IMR-90 (cell line): ENCODE measurements around the gene MLST8. TPM values are rescaled to one million over a fixed set of nuclear protein-coding genes. Genes with fewer than 3 reads are reported as not detected.

Experiments used
- ATAC-seq: fragments of 200-7000 bp; cut with Tn5 transposase; 2 replicates; pipeline ENCODE4 v1.9.1; 2020; ENCODE audit warnings: low read depth, mild to moderate bottlenecking, moderate library complexity
- BruUV-seq: library from RNA; stranded (reverse); fragments of 400-500 nt; replicated peaks from 2 replicates; lab custom pipeline; 2021; lab: Mats Ljungman, UMichigan
- CTCF ChIA-PET: fragments of 300-600 bp; formaldehyde crosslinking; extraction: SDS; loops from one replicate; lab custom pipeline; 2021; ENCODE audit warnings: antibody characterized with exemption; lab: Yijun Ruan, JAX
- POLR2A ChIA-PET: fragments of 300-600 bp; sonication (Branson Sonifier 250); formaldehyde crosslinking; loops from one replicate; lab custom pipeline; 2022; ENCODE audit warnings: antibody characterized with exemption; ENCODE audit not compliant: unreplicated experiment; lab: Charles Lee
- DNase-seq: peaks from one replicate; pipeline ENCODE4 v3.0.0; 2013
- H2AFZ ChIP-seq: replicated peaks from 2 replicates; pipeline ENCODE3; 2013; ENCODE audit warnings: low read length, mild to moderate bottlenecking; ENCODE audit not compliant: poor library complexity
- H2AK5ac ChIP-seq: 2 replicates; pipeline ENCODE4 v1.6.1; 2013; ENCODE audit warnings: low read depth, low read length, inconsistent platforms
- H2AK9ac ChIP-seq: replicated peaks from 2 replicates; pipeline ENCODE3; 2013; ENCODE audit warnings: mild to moderate bottlenecking, low read depth, low read length, moderate library complexity; ENCODE audit not compliant: poor library complexity
- H2BK120ac ChIP-seq: 2 replicates; pipeline ENCODE4 v1.6.1; 2013; ENCODE audit warnings: low read depth, low read length, inconsistent platforms
- H2BK15ac ChIP-seq: 3 replicates; pipeline ENCODE4 v1.6.1; 2013; ENCODE audit warnings: low read depth, low read length, inconsistent platforms
- H2BK20ac ChIP-seq: 2 replicates; pipeline ENCODE4 v1.6.1; 2013; ENCODE audit warnings: low read depth, mild to moderate bottlenecking, inconsistent platforms, low read length, moderate library complexity
- H2BK5ac ChIP-seq: 2 replicates; pipeline ENCODE4 v1.6.1; 2013; ENCODE audit warnings: mild to moderate bottlenecking, low read depth, low read length, inconsistent platforms; ENCODE audit not compliant: poor library complexity, severe bottlenecking
- H3K14ac ChIP-seq: replicated peaks from 2 replicates; pipeline ENCODE4 v1.6.1; 2013; ENCODE audit warnings: low read depth, low read length, inconsistent platforms
- H3K18ac ChIP-seq: 2 replicates; pipeline ENCODE4 v1.6.1; 2013; ENCODE audit warnings: low read depth, low read length, control low read depth
- H3K23ac ChIP-seq: 2 replicates; pipeline ENCODE4 v1.6.1; 2013; ENCODE audit warnings: low read depth, low read length, inconsistent platforms
- H3K27ac ChIP-seq: 2 replicates; pipeline ENCODE4 v1.5.1; 2013; ENCODE audit warnings: mild to moderate bottlenecking, control low read depth, low read length; ENCODE audit not compliant: insufficient read depth
- H3K27me3 ChIP-seq: 2 replicates; pipeline ENCODE4 v1.6.1; 2013; ENCODE audit warnings: low read length; ENCODE audit not compliant: control insufficient read depth, insufficient read depth
- H3K36me3 ChIP-seq: 2 replicates; pipeline ENCODE4 v1.6.1; 2013; ENCODE audit warnings: low read length, mixed read lengths; ENCODE audit not compliant: control insufficient read depth, insufficient read depth
- H3K4ac ChIP-seq: 2 replicates; pipeline ENCODE4 v1.6.1; 2013; ENCODE audit warnings: low read depth, low read length, inconsistent platforms
- H3K4me1 ChIP-seq: 2 replicates; pipeline ENCODE4 v1.6.1; 2013; ENCODE audit warnings: low read length, mixed read lengths; ENCODE audit not compliant: control insufficient read depth, insufficient read depth
- H3K4me2 ChIP-seq: 2 replicates; pipeline ENCODE4 v1.6.1; 2013; ENCODE audit warnings: low read depth, mild to moderate bottlenecking, control low read depth, low read length, moderate library complexity
- H3K4me3 ChIP-seq: 2 replicates; pipeline ENCODE4 v1.5.1; 2013; ENCODE audit warnings: low read depth, mild to moderate bottlenecking, control low read depth, low read length, moderate library complexity; ENCODE audit not compliant: insufficient read depth
- H3K56ac ChIP-seq: 2 replicates; pipeline ENCODE4 v1.6.1; 2013; ENCODE audit warnings: low read length, inconsistent platforms; ENCODE audit not compliant: insufficient read depth; ENCODE audit errors: extremely low read depth
- H3K79me1 ChIP-seq, 2 experiments: 2 replicates each; pipeline ENCODE4 v1.6.1; 2013; ENCODE audit warnings: low read length in 2 of 2, inconsistent platforms in 1 of 2, low read depth in 1 of 2
- H3K9ac ChIP-seq: 2 replicates; pipeline ENCODE4 v1.6.1; 2013; ENCODE audit warnings: low read depth, low read length, control low read depth
- H3K9me1 ChIP-seq: 2 replicates; pipeline ENCODE4 v1.6.1; 2013; ENCODE audit warnings: low read length, inconsistent platforms; ENCODE audit not compliant: insufficient read depth
- H3K9me3 ChIP-seq: 2 replicates; pipeline ENCODE4 v1.6.1; 2013; ENCODE audit warnings: low read length; ENCODE audit not compliant: control insufficient read depth, insufficient read depth
- H4K20me1 ChIP-seq: 2 replicates; pipeline ENCODE4 v1.6.1; 2013; ENCODE audit warnings: low read length, inconsistent platforms; ENCODE audit not compliant: insufficient read depth
- H4K5ac ChIP-seq: 2 replicates; pipeline ENCODE4 v1.6.1; 2013; ENCODE audit warnings: mild to moderate bottlenecking, low read depth, low read length, control low read depth
- H4K8ac ChIP-seq, 2 experiments: 2 replicates each; pipeline ENCODE4 v1.6.1; 2013; ENCODE audit warnings: low read depth in 2 of 2, low read length in 2 of 2, control low read depth in 1 of 2, inconsistent platforms in 1 of 2
- H4K91ac ChIP-seq: 2 replicates; pipeline ENCODE4 v1.6.1; 2013; ENCODE audit warnings: low read depth, low read length, inconsistent platforms; ENCODE audit not compliant: insufficient read depth
- BHLHE40 ChIP-seq: fragments of 150-350 bp; IDR thresholded peaks from 2 replicates; pipeline ENCODE4 v1.6.1; 2016; ENCODE audit warnings: mild to moderate bottlenecking, low read depth, low read length
- CEBPB ChIP-seq: IDR thresholded peaks from 2 replicates; pipeline ENCODE4 v1.6.1; 2012; ENCODE audit warnings: low read depth, low read length, improper control_type of control experiment
- CHD1 ChIP-seq: IDR thresholded peaks from 2 replicates; pipeline ENCODE4 v1.6.1; 2012; ENCODE audit warnings: low read depth, low read length, improper control_type of control experiment
- CTCF ChIP-seq: conservative IDR thresholded peaks from 2 replicates; pipeline ENCODE4 v1.5.1; 2012; ENCODE audit warnings: mild to moderate bottlenecking, low read depth, low read length, improper control_type of control experiment
- ELK1 ChIP-seq: fragments of 150-350 bp; IDR thresholded peaks from 2 replicates; pipeline ENCODE4 v1.6.1; 2016; ENCODE audit warnings: low read depth, mild to moderate bottlenecking, low read length, moderate library complexity, borderline replicate concordance
- FOS ChIP-seq: fragments of 150-350 bp; IDR thresholded peaks from 2 replicates; pipeline ENCODE4 v1.6.1; 2016; ENCODE audit warnings: low read depth, low read length
- MAFK ChIP-seq: IDR thresholded peaks from 2 replicates; pipeline ENCODE4 v1.6.1; 2012; ENCODE audit warnings: low read depth, low read length, improper control_type of control experiment
- MAZ ChIP-seq: IDR thresholded peaks from 2 replicates; pipeline ENCODE4 v1.6.1; 2012; ENCODE audit warnings: low read depth, mild to moderate bottlenecking, low read length, improper control_type of control experiment, moderate library complexity, borderline replicate concordance
- MXI1 ChIP-seq: IDR thresholded peaks from 2 replicates; pipeline ENCODE4 v1.6.1; 2012; ENCODE audit warnings: low read depth, mild to moderate bottlenecking, low read length, moderate library complexity, borderline replicate concordance
- NFE2L2 ChIP-seq: fragments of 150-350 bp; IDR thresholded peaks from 2 replicates; pipeline ENCODE4 v1.6.1; 2016; ENCODE audit warnings: low read depth, mild to moderate bottlenecking, low read length
- POLR2A ChIP-seq: IDR thresholded peaks from 2 replicates; pipeline ENCODE4 v1.6.1; 2012; ENCODE audit warnings: mild to moderate bottlenecking, low read depth, low read length
- RAD21 ChIP-seq: IDR thresholded peaks from 2 replicates; pipeline ENCODE4 v1.6.1; 2012; ENCODE audit warnings: low read length, improper control_type of control experiment
- RCOR1 ChIP-seq: IDR thresholded peaks from 2 replicates; pipeline ENCODE4 v1.6.1; 2012; ENCODE audit warnings: mild to moderate bottlenecking, low read length, improper control_type of control experiment; ENCODE audit not compliant: insufficient replicate concordance
- RFX5 ChIP-seq: IDR thresholded peaks from 2 replicates; pipeline ENCODE4 v1.8.0; 2012; ENCODE audit warnings: low read depth, mild to moderate bottlenecking, low read length, moderate library complexity
- SMC3 ChIP-seq: fragments of 150-350 bp; IDR thresholded peaks from 2 replicates; pipeline ENCODE4 v1.6.1; 2016; ENCODE audit warnings: low read depth, mild to moderate bottlenecking, antibody characterized with exemption, low read length, moderate library complexity
- USF2 ChIP-seq: fragments of 150-350 bp; IDR thresholded peaks from 2 replicates; pipeline ENCODE4 v1.6.1; 2017; ENCODE audit warnings: mild to moderate bottlenecking, antibody characterized with exemption, low read length, low read depth
- WGBS, 2 experiments: methylation state at CpG; one replicate each; pipeline versions ENCODE4 v1.1.5 to v1.1.7; 2013; ENCODE audit warnings: missing lambda C conversion rate in 2 of 2; ENCODE audit not compliant: insufficient read length in 1 of 2; ENCODE audit errors: extremely low coverage in 2 of 2; 5-methylcytosine and 5-hydroxymethylcytosine counted together
- dilution Hi-C: fragments of 300-500 bp; cut with HindIII; formaldehyde crosslinking; loops from one replicate; pipeline ENCODE4 v1.14.3; 2018; ENCODE audit warnings: low sequenced_read_pairs; ENCODE audit not compliant: unreplicated experiment
- in situ Hi-C: fragments of 300-500 bp; cut with MboI; formaldehyde crosslinking; loops from 3 replicates; pipeline ENCODE4 v1.14.3; 2019; ENCODE audit warnings: low sequenced_read_pairs, inconsistent platforms, mixed read lengths
- intact Hi-C: fragments of 100-400 bp; cut with micrococcal nuclease; formaldehyde crosslinking; loops from 2 replicates; pipeline ENCODE4 v1.10.0; 2022
- polyA plus RNA-seq, 3 experiments: library from polyadenylated mRNA; depleted of rRNA; stranded (reverse); fragments of >200 nt; gene quantifications; 2 replicates each; pipeline ENCODE4 v1.2.3, GENCODE V29; 2012; ENCODE audit warnings: low replicate concordance in 1 of 3
- total RNA-seq: library from RNA; depleted of rRNA; stranded (reverse); fragments of >200 nt; gene quantifications from 2 replicates; pipeline ENCODE4 v1.2.3, GENCODE V29; 2012

The MLST8 gene
- total and polyA plus RNA-seq, 2 of the 4 experiments (the other 2 are of a cell fraction), result 34.4 to 93.7 TPM

- Histone ChIP-seq H4K20me1 (no peaks in the 10 kb centered on the region; the same call in 1 of the 2 replicates), H2BK120ac (no peak overlapping the region), H4K91ac (no peak overlapping the region), H3K9me1 (no peaks in the 10 kb centered on the region), H3K14ac (no peak overlapping the region), H3K9me3 (no peaks in the 10 kb centered on the region), H2BK20ac (no peak overlapping the region), H4K5ac (no peak overlapping the region), H3K4me2 (no peak overlapping the region), H3K27me3 (peaks cover 67% of the 10 kb centered on the region), H2AK9ac (no peak overlapping the region), H3K4ac (no peak overlapping the region), H3K23ac (peak overlapping the region; percentile 42; the same call in 1 of the 2 replicates), H3K4me1 (no peaks in the 10 kb centered on the region), H3K18ac (no peak overlapping the region), H4K8ac (no peak overlapping the region), H2BK15ac (no peak overlapping the region), H3K9ac (no peak overlapping the region), H3K4me3 (no peak overlapping the region), H2AFZ (no peak overlapping the region), H3K79me1 (no peaks in the 10 kb centered on the region), H3K56ac (no peak overlapping the region), H3K27ac (no peak overlapping the region), H2BK5ac (no peak overlapping the region), H3K36me3 (no peaks in the 10 kb centered on the region), H2AK5ac (no peak overlapping the region)
- no TSS peak for BruUV-seq
- dilution Hi-C loops, result no loop called here
- DNase-seq, result no peak
- in situ Hi-C loops, result no loop called here
- no peak for ATAC-seq
- ChIA-PET POLR2A (no interaction called here), CTCF (no interaction called here)
- no peak for TF ChIP-seq ELK1
- no peak for TF ChIP-seq USF2
- no peak for TF ChIP-seq RAD21
- no peak for TF ChIP-seq NFE2L2
- TF ChIP-seq MXI1, result no peak
- no peak for TF ChIP-seq RFX5
- no peak for TF ChIP-seq BHLHE40
- no peak for TF ChIP-seq RCOR1
- TF ChIP-seq MAZ, result no peak
- no peak for TF ChIP-seq SMC3
- TF ChIP-seq CEBPB, result no peak
- TF ChIP-seq CTCF, result no peak
- TF ChIP-seq MAFK, result no peak
- no peak for TF ChIP-seq FOS
- TF ChIP-seq CHD1, result no peak
- no peak for TF ChIP-seq POLR2A
- WGBS, 2 experiments, result no CpG with 5 or more reads among the region's 4 CpGs
- intact Hi-C loops, result no loop called here
Observed at GRCh38 chr16:2198283-2198682, 7.0 kb upstream of the MLST8 start.
